ENCODE data around the gene CDH1. TPM values are rescaled to one million over a fixed set of nuclear protein-coding genes. Genes with fewer than 3 reads are reported as not detected.

The CDH1 gene
- total and polyA plus RNA-seq, 2 donors: 15.7 to 35.2 TPM

- no peak for DNase-seq (ENCODE audit: extremely low spot score)
- H3K27ac ChIP-seq (ENCODE audit: low read depth): no peak overlapping the region
- H3K4me1 ChIP-seq (ENCODE audit: insufficient read depth): no peaks in the 10 kb centered on the region
- H3K4me3 ChIP-seq (ENCODE audit: low read depth, low read length): no peak overlapping the region
- WGBS: 96% methylated on average over 6 of the region's 6 CpGs
- no peaks in the 10 kb centered on the region for H3K36me3 ChIP-seq (ENCODE audit: insufficient read depth)
These were observed 22.0 kb downstream of the CDH1 start for GRCh38 chr16:68759062-68759461.

GRCh38 chr16:68760671-68761275, 23.7 kb downstream of the CDH1 start:
- WGBS: 65% methylated on average over 8 of the region's 8 CpGs
- DNase-seq (ENCODE audit: extremely low spot score): no peak
- no peaks in the 10 kb centered on the region for H3K36me3 ChIP-seq (ENCODE audit: insufficient read depth)
- no peaks in the 10 kb centered on the region for H3K4me1 ChIP-seq (ENCODE audit: insufficient read depth)
- no peak overlapping the region for H3K4me3 ChIP-seq (ENCODE audit: low read depth, low read length)
- H3K27ac ChIP-seq (ENCODE audit: low read depth): no peak overlapping the region

- Histone ChIP-seq H3K27ac (ENCODE audit: low read depth) (no peak overlapping the region), H3K36me3 (ENCODE audit: insufficient read depth) (no peaks in the 10 kb centered on the region), H3K4me1 (ENCODE audit: insufficient read depth) (no peaks in the 10 kb centered on the region), H3K4me3 (ENCODE audit: low read depth, low read length) (no peak overlapping the region)
- 35% methylated on average over 6 of the region's 6 CpGs for whole genome bisulfite sequencing
- DNase-seq (ENCODE audit: extremely low spot score): no peak
These were observed 26.1 kb downstream of the CDH1 start for GRCh38 chr16:68762996-68763756.

- Histone ChIP-seq H3K27ac (ENCODE audit: low read depth) (no peak overlapping the region), H3K4me3 (ENCODE audit: low read depth, low read length) (no peak overlapping the region), H3K36me3 (ENCODE audit: insufficient read depth) (no peaks in the 10 kb centered on the region), H3K4me1 (ENCODE audit: insufficient read depth) (no peaks in the 10 kb centered on the region)
- no peak for DNase-seq (ENCODE audit: extremely low spot score)
- 79% methylated on average over 8 of the region's 8 CpGs for WGBS
These were observed 27.8 kb downstream of the CDH1 start for GRCh38 chr16:68764862-68765261.

GRCh38 chr16:68767581-68767980, 30.5 kb downstream of the CDH1 start:
- H3K27ac ChIP-seq (ENCODE audit: low read depth): no peak overlapping the region
- WGBS: 70% methylated on average over 1 of the region's 1 CpG
- no peaks in the 10 kb centered on the region for H3K36me3 ChIP-seq (ENCODE audit: insufficient read depth)
- H3K4me3 ChIP-seq (ENCODE audit: low read depth, low read length): no peak overlapping the region
- DNase-seq (ENCODE audit: extremely low spot score): no peak
- H3K4me1 ChIP-seq (ENCODE audit: insufficient read depth): no peaks in the 10 kb centered on the region

- no peak overlapping the region for H3K27ac ChIP-seq (ENCODE audit: low read depth)
- no peak overlapping the region for H3K4me3 ChIP-seq (ENCODE audit: low read depth, low read length)
- WGBS: 85% methylated on average over 7 of the region's 7 CpGs
These were observed 31.1 kb downstream of the CDH1 start for GRCh38 chr16:68768175-68768574.

GRCh38 chr16:68768771-68769170, 31.7 kb downstream of the CDH1 start:
- no peak overlapping the region for H3K27ac ChIP-seq (ENCODE audit: low read depth)
- no peaks in the 10 kb centered on the region for H3K36me3 ChIP-seq (ENCODE audit: insufficient read depth)
- DNase-seq (ENCODE audit: extremely low spot score): no peak
- no peaks in the 10 kb centered on the region for H3K4me1 ChIP-seq (ENCODE audit: insufficient read depth)
- WGBS: 86% methylated on average over 2 of the region's 2 CpGs
- no peak overlapping the region for H3K4me3 ChIP-seq (ENCODE audit: low read depth, low read length)

More at GRCh38 chr16:68768175-68768574, 31.1 kb downstream of the CDH1 start:
- Histone ChIP-seq H3K4me1 (ENCODE audit: insufficient read depth) (no peaks in the 10 kb centered on the region), H3K36me3 (ENCODE audit: insufficient read depth) (no peaks in the 10 kb centered on the region)
- no peak for DNase-seq (ENCODE audit: extremely low spot score)

GRCh38 chr16:68770671-68771070, 33.6 kb downstream of the CDH1 start:
- Histone ChIP-seq H3K27ac (ENCODE audit: low read depth) (no peak overlapping the region), H3K36me3 (ENCODE audit: insufficient read depth) (no peaks in the 10 kb centered on the region), H3K4me3 (ENCODE audit: low read depth, low read length) (no peak overlapping the region), H3K4me1 (ENCODE audit: insufficient read depth) (no peaks in the 10 kb centered on the region)
- DNase-seq (ENCODE audit: extremely low spot score): no peak
- 56% methylated on average over 8 of the region's 8 CpGs for WGBS

GRCh38 chr16:68772030-68772681, 35.1 kb downstream of the CDH1 start:
- Histone ChIP-seq H3K36me3 (ENCODE audit: insufficient read depth) (no peaks in the 10 kb centered on the region), H3K27ac (ENCODE audit: low read depth) (no peak overlapping the region), H3K4me1 (ENCODE audit: insufficient read depth) (no peaks in the 10 kb centered on the region), H3K4me3 (ENCODE audit: low read depth, low read length) (no peak overlapping the region)
- no peak for DNase-seq (ENCODE audit: extremely low spot score)
- 91% methylated on average over 11 of the region's 11 CpGs for WGBS

GRCh38 chr16:68772871-68773270, 35.8 kb downstream of the CDH1 start:
- WGBS: 97% methylated on average over 2 of the region's 2 CpGs
- H3K27ac ChIP-seq (ENCODE audit: low read depth): no peak overlapping the region

GRCh38 chr16:68774982-68775634, 38.0 kb downstream of the CDH1 start:
- H3K36me3 ChIP-seq (ENCODE audit: insufficient read depth): no peaks in the 10 kb centered on the region
- no peak overlapping the region for H3K4me3 ChIP-seq (ENCODE audit: low read depth, low read length)
- WGBS: 66% methylated on average over 7 of the region's 7 CpGs
- H3K4me1 ChIP-seq (ENCODE audit: insufficient read depth): no peaks in the 10 kb centered on the region
- no peak for DNase-seq (ENCODE audit: extremely low spot score)
- no peak overlapping the region for H3K27ac ChIP-seq (ENCODE audit: low read depth)

More at GRCh38 chr16:68772871-68773270, 35.8 kb downstream of the CDH1 start:
- no peak for DNase-seq (ENCODE audit: extremely low spot score)
- no peaks in the 10 kb centered on the region for H3K36me3 ChIP-seq (ENCODE audit: insufficient read depth)
- no peak overlapping the region for H3K4me3 ChIP-seq (ENCODE audit: low read depth, low read length)
- no peaks in the 10 kb centered on the region for H3K4me1 ChIP-seq (ENCODE audit: insufficient read depth)

- Histone ChIP-seq H3K4me3 (ENCODE audit: low read depth, low read length) (no peak overlapping the region), H3K4me1 (ENCODE audit: insufficient read depth) (no peaks in the 10 kb centered on the region), H3K27ac (ENCODE audit: low read depth) (no peak overlapping the region), H3K36me3 (ENCODE audit: insufficient read depth) (no peaks in the 10 kb centered on the region)
- WGBS: 71% methylated on average over 6 of the region's 6 CpGs
- no peak for DNase-seq (ENCODE audit: extremely low spot score)
These were observed 39.9 kb downstream of the CDH1 start for GRCh38 chr16:68776821-68777485.

GRCh38 chr16:68778551-68779231, 41.6 kb downstream of the CDH1 start:
- H3K4me1 ChIP-seq (ENCODE audit: insufficient read depth): no peaks in the 10 kb centered on the region
- no peak for DNase-seq (ENCODE audit: extremely low spot score)

More at GRCh38 chr16:68778551-68779231, 41.6 kb downstream of the CDH1 start:
- Histone ChIP-seq H3K36me3 (ENCODE audit: insufficient read depth) (no peaks in the 10 kb centered on the region), H3K4me3 (ENCODE audit: low read depth, low read length) (no peak overlapping the region), H3K27ac (ENCODE audit: low read depth) (no peak overlapping the region)
- WGBS: 51% methylated on average over 6 of the region's 6 CpGs
